ENCODE results near the gene EPS15. TPM values are rescaled to one million over a fixed set of nuclear protein-coding genes. Genes with fewer than 3 reads are reported as not detected.
"Not testable (repeated sequence)": the region's sequence is repeated elsewhere in the genome, so short reads cannot be mapped to it uniquely, and the experiment has no call there.

The EPS15 gene
- total RNA-seq, 3 donors from 2014 or later, result 50.0 to 85.5 (median 54.0) TPM

GRCh38 chr1:51443555-51443954 is 75.5 kb downstream of the EPS15 start:
- TF ChIP-seq CTCF (IDR thresholded peaks at IDR 0.05), result no peak
- H3K9me3 ChIP-seq, result no peaks in the 10 kb centered on the region
- no peaks in the 10 kb centered on the region for H3K36me3 ChIP-seq (ENCODE audit: low read depth)

GRCh38 chr1:51442616-51443015 is 76.5 kb downstream of the EPS15 start:
- intact Hi-C loops (cut with DNase I, micrococcal nuclease), result no loop called here
- H3K36me3 ChIP-seq (ENCODE audit: low read depth), result no peaks in the 10 kb centered on the region
- DNase-seq (no peak), ATAC-seq (no peak)
- peaks cover 3% of the 10 kb centered on the region for H3K4me1 ChIP-seq (ENCODE audit: low read depth)
- no peak overlapping the region for H3K4me3 ChIP-seq
- no peaks in the 10 kb centered on the region for H3K9me3 ChIP-seq
- no peak for TF ChIP-seq CTCF (IDR thresholded peaks at IDR 0.05)

More at GRCh38 chr1:51443555-51443954, 75.5 kb downstream of the EPS15 start:
- intact Hi-C loops (cut with DNase I, micrococcal nuclease), result no loop called here
- ATAC-seq, result no peak
- Histone ChIP-seq H3K4me1 (ENCODE audit: low read depth) (peaks cover 3% of the 10 kb centered on the region), H3K4me3 (no peak overlapping the region)
- DNase-seq, result no peak

- TF ChIP-seq CTCF (IDR thresholded peaks at IDR 0.05), result no peak
- H3K9me3 ChIP-seq, result no peaks in the 10 kb centered on the region
- DNase-seq, result no peak
- H3K4me3 ChIP-seq, result no peak overlapping the region
- H3K4me1 ChIP-seq (ENCODE audit: low read depth), result peaks cover 3% of the 10 kb centered on the region
- intact Hi-C loops (cut with DNase I, micrococcal nuclease), result no loop called here
- no peak for ATAC-seq
- H3K36me3 ChIP-seq (ENCODE audit: low read depth), result no peaks in the 10 kb centered on the region
Measured at GRCh38 chr1:51442198-51442597, 76.9 kb downstream of the EPS15 start.

- H3K36me3 ChIP-seq (ENCODE audit: low read depth), result no peaks in the 10 kb centered on the region
- no peak for DNase-seq
Measured at GRCh38 chr1:51439895-51440294, 79.2 kb downstream of the EPS15 start.

GRCh38 chr1:51439053-51439452 is 80.0 kb downstream of the EPS15 start:
- TF ChIP-seq CTCF (IDR thresholded peaks at IDR 0.05), result no peak
- DNase-seq (no peak), ATAC-seq (no peak)
- H3K9me3 ChIP-seq, result no peaks in the 10 kb centered on the region
- H3K4me3 ChIP-seq, result no peak overlapping the region
- intact Hi-C loops (cut with DNase I, micrococcal nuclease), result no loop called here
- H3K4me1 ChIP-seq (ENCODE audit: low read depth), result peaks cover 3% of the 10 kb centered on the region
- no peaks in the 10 kb centered on the region for H3K36me3 ChIP-seq (ENCODE audit: low read depth)

More at GRCh38 chr1:51439895-51440294, 79.2 kb downstream of the EPS15 start:
- H3K9me3 ChIP-seq, result no peaks in the 10 kb centered on the region
- ATAC-seq, result no peak
- H3K4me3 ChIP-seq, result no peak overlapping the region
- intact Hi-C loops (cut with DNase I, micrococcal nuclease), result no loop called here
- TF ChIP-seq CTCF (IDR thresholded peaks at IDR 0.05), result no peak
- peaks cover 3% of the 10 kb centered on the region for H3K4me1 ChIP-seq (ENCODE audit: low read depth)

- DNase-seq; H3K4me1 ChIP-seq (ENCODE audit: low read depth); H3K36me3 ChIP-seq (ENCODE audit: low read depth); ATAC-seq; intact Hi-C loops (cut with DNase I, micrococcal nuclease); H3K9me3 ChIP-seq; H3K4me3 ChIP-seq: not testable (repeated sequence)
Measured at GRCh38 chr1:51437391-51437790, 81.7 kb downstream of the EPS15 start.

All from mucosa of descending colon (tissue), 3 donors.